Chondrocyte (in vitro differentiated cells): ENCODE results near the gene CSPG4. TPM values are rescaled to one million over a fixed set of nuclear protein-coding genes. Genes with fewer than 3 reads are reported as not detected.
"Not testable (repeated sequence)": the region's sequence is repeated elsewhere in the genome, so short reads cannot be mapped to it uniquely, and the experiment has no call there.

Source experiments
- DNase-seq: peaks from one replicate; pipeline ENCODE4 v3.0.0; 2021; ENCODE audit warnings: mixed read lengths, low spot score
- H3K27ac Mint-ChIP-seq: one replicate; pipeline ENCODE4 v1.8.0; 2021; ENCODE audit warnings: mild to moderate bottlenecking, moderate library complexity, mixed read lengths; ENCODE audit not compliant: unreplicated experiment
- H3K27me3 Mint-ChIP-seq: 2 replicates; pipeline ENCODE4 v1.8.0; 2021; ENCODE audit warnings: low read depth, mixed read lengths
- H3K36me3 Mint-ChIP-seq: 2 replicates; pipeline ENCODE4 v1.8.0; 2021; ENCODE audit warnings: low read depth, mixed read lengths
- H3K4me1 Mint-ChIP-seq: 2 replicates; pipeline ENCODE4 v1.8.0; 2021; ENCODE audit warnings: low read depth, mild to moderate bottlenecking, mixed read lengths
- H3K4me3 Mint-ChIP-seq: one replicate; pipeline ENCODE4 v1.8.0; 2021; ENCODE audit warnings: mild to moderate bottlenecking, moderate library complexity, mixed read lengths; ENCODE audit not compliant: unreplicated experiment
- H3K9me3 Mint-ChIP-seq: 2 replicates; pipeline ENCODE4 v1.8.0; 2021; ENCODE audit warnings: low read depth, mixed read lengths
- total RNA-seq: library from RNA; stranded (reverse); gene quantifications from 3 replicates; pipeline ENCODE4 v1.2.1, GENCODE V29; 2021
- TF ChIP-seq, protein P1 (sequence below): fragments of 200-600 bp; sonication (generic); IDR thresholded peaks from 2 replicates; pipeline ENCODE4 v1.5.0; 2021; ENCODE audit warnings: antibody characterized with exemption, mild to moderate bottlenecking, moderate library complexity

Gene CSPG4
- total RNA-seq, 1 donor from 2014 or later = 595 TPM

DNA sequence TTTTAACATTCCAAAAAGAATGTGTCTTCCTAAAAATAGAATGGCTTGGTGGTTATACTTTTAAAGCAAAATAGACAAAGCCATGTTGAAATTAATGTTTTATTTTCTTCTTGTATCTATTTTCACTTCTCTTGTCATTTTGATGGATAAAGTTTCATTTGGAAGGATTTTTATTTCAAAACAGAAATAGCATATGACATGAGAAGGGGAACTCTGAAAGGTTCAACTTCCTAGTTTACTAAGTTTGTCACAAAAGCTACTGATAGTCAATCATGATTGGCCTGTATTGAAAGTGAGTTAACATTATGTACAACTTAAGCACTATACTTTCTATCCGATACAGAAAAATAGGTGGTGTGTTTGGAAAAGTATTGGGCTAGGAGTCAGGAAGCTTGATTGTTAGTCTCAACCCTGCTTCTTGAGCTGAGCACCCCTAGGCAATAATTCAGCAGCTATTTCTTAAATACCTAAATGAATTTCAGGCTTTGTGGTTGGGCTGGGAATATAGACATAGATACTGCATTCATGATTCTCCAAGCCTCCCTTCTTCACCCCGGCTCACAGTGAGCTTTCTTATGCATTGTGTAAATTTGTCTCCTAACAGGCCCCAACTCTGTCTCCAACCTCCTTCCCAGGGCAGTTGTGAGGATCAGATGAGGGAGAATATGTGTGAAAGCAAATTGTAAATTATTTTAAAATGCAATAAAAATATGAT lies 46.9 kb upstream of the CSPG4 start:
- Mint-ChIP-seq H3K27ac (peak overlapping the region; percentile 29), H3K4me1 (peaks cover 21% of the 10 kb centered on the region), H3K27me3 (no peaks in the 10 kb centered on the region), H3K36me3 (no peaks in the 10 kb centered on the region), H3K4me3 (peak overlapping the region; percentile 81), H3K9me3 (no peaks in the 10 kb centered on the region)
- DNase-seq = no peak
- TF ChIP-seq, protein P1, sequence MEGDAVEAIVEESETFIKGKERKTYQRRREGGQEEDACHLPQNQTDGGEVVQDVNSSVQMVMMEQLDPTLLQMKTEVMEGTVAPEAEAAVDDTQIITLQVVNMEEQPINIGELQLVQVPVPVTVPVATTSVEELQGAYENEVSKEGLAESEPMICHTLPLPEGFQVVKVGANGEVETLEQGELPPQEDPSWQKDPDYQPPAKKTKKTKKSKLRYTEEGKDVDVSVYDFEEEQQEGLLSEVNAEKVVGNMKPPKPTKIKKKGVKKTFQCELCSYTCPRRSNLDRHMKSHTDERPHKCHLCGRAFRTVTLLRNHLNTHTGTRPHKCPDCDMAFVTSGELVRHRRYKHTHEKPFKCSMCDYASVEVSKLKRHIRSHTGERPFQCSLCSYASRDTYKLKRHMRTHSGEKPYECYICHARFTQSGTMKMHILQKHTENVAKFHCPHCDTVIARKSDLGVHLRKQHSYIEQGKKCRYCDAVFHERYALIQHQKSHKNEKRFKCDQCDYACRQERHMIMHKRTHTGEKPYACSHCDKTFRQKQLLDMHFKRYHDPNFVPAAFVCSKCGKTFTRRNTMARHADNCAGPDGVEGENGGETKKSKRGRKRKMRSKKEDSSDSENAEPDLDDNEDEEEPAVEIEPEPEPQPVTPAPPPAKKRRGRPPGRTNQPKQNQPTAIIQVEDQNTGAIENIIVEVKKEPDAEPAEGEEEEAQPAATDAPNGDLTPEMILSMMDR = no peak

DNA sequence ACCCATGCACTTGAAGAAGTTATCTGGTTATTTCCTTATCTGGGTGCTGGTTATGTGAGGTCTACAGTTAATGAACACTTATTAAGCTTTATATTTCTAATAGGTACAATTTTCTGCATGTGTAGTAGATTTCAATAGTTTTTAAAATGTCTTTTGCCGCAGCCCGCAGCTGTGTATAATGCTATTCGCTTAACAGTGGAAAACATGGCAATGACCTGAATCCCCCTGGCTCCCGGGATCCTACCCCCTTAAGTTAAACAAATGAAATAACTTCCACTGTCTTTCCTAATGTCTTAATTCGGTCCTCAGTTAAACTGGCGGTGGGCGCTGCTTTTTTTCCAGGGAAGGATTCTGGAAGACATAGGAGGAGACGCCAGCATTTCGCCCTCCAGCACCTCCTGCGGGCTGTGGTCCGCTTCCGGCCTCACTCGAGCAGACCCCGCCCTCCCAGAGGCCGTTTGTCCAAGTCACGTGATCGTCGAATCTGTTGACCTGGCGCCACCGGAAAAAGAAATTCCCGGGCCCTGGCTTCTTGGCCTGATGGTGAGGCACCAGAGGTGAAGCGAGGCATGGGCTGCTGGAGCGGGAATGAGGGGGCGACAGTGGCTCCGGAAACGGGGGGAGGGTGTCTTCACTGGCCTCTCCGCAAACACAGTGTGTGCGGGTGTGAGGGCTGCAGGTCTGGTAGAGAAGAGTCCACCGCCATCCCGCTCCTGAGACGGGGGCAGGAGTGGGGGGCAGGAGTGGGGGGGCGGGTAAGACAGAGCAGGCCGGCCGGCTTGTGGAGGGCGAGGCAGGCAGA lies 45.6 kb upstream of the CSPG4 start:
- Mint-ChIP-seq H3K9me3 (no peaks in the 10 kb centered on the region), H3K4me3 (peak overlapping the region; percentile 81), H3K27me3 (no peaks in the 10 kb centered on the region), H3K27ac (peak overlapping the region; percentile 94), H3K4me1 (peaks cover 21% of the 10 kb centered on the region), H3K36me3 (no peaks in the 10 kb centered on the region)
- TF ChIP-seq, protein P1 = peak; percentile 63
- DNase-seq = no peak

DNA sequence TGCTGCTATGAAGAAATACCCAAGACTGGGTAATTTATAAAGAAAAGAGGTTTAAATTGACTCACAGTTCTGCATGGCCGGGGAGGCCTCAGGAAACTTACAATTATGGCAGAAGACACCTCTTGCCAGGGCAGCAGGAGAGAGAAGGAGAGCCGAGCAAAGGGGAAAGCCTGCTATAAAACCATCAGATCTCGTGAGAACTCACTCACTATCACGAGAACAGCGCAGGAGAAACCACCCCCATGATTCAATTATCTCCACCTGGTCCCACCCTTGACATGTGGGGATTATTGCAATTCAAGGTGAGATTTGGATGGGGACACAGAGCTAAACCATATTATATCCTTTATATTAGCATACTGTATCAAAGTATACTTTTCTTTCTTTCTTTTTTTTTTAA lies 42.2 kb upstream of the CSPG4 start:
- peaks cover 17% of the 10 kb centered on the region for H3K4me1 Mint-ChIP-seq
- not testable (repeated sequence) for H3K27me3 Mint-ChIP-seq, H3K4me3 Mint-ChIP-seq

DNA sequence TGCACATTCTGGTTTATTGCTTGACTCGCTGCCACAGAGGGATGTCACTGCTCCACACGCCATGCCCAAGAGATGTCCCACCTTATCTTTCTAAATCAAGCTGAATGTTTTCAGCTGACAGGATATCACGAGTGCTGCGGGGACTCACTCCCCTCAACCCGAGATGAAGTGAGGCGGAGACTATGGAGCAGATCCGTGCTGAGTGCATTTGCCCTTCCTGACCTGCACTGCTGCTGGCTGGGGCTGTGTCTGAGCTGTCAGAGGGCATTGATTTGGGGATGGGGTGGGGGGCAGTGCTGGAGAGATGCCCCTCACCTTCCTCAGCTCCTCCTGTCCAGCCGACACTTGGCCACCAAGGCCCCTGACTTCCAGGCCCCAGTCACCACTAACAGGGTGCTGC lies 40.5 kb upstream of the CSPG4 start:
- H3K4me1 Mint-ChIP-seq = peaks cover 3% of the 10 kb centered on the region
- no peaks in the 10 kb centered on the region for H3K27me3 Mint-ChIP-seq
- TF ChIP-seq, protein P1 = no peak

More for the DNA sequence above, 42.2 kb upstream of the CSPG4 start:
- not testable (repeated sequence) for H3K36me3 Mint-ChIP-seq, DNase-seq, H3K9me3 Mint-ChIP-seq, H3K27ac Mint-ChIP-seq

DNA sequence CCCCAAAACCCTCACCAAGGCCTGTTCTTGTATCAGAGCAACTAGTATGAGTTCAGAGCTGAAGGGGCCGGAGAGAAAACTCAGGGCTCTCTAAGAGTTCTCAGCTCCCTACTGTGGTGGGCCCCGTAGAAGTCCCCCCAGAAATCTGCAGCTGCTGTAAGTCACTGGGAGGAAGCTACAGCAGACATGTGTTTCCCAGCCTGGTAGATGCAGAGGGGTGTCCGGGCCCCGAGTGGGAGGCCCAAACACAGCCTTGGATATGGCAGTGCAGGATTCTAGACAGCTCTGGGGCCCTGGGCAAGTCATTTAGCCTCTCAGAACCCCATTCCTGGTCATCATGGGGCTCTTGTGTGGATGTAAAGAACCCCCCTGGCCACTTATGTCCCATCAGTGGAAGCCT lies 39.2 kb upstream of the CSPG4 start:
- TF ChIP-seq, protein P1 = no peak
- Mint-ChIP-seq H3K36me3 (no peaks in the 10 kb centered on the region), H3K4me1 (no peaks in the 10 kb centered on the region), H3K9me3 (no peaks in the 10 kb centered on the region), H3K27ac (no peak overlapping the region), H3K27me3 (no peaks in the 10 kb centered on the region), H3K4me3 (no peak overlapping the region)
- DNase-seq = no peak

More for the DNA sequence above, 40.5 kb upstream of the CSPG4 start:
- no peaks in the 10 kb centered on the region for H3K36me3 Mint-ChIP-seq
- no peak for DNase-seq
- H3K9me3 Mint-ChIP-seq = no peaks in the 10 kb centered on the region
- no peak overlapping the region for H3K4me3 Mint-ChIP-seq
- H3K27ac Mint-ChIP-seq = no peak overlapping the region
